CD4-positive, alpha-beta memory T cell (primary cell): ENCODE data around the gene PRDM16. TPM values are rescaled to one million over a fixed set of nuclear protein-coding genes. Genes with fewer than 3 reads are reported as not detected.

Source experiments
- CTCF ChIA-PET: fragments of 350-600 bp; sonication (Branson Sonifier 250); formaldehyde crosslinking; loops from one replicate; lab custom pipeline; 2021; ENCODE audit warnings: inconsistent platforms; ENCODE audit not compliant: partially characterized antibody; lab: Charles Lee
- POLR2A ChIA-PET: fragments of 350-600 bp; sonication (Branson Sonifier 250); formaldehyde crosslinking; loops from one replicate; lab custom pipeline; 2021; ENCODE audit not compliant: partially characterized antibody; lab: Charles Lee
- DNase-seq, 5 donors: peaks; one replicate each; pipeline versions ENCODE4 v3.0.0 to v3.0.0-alpha.2; 2020 to 2022; ENCODE audit warnings: mixed read lengths in 1 of 5
- H3K27ac ChIP-seq: one replicate; pipeline ENCODE4 v1.7.0; 2013; ENCODE audit warnings: low read depth, low read length
- H3K27me3 ChIP-seq: 2 replicates; pipeline ENCODE4 v1.7.0; 2013; ENCODE audit warnings: mild to moderate bottlenecking, low read length, moderate library complexity; ENCODE audit not compliant: insufficient read depth
- H3K36me3 ChIP-seq: 2 replicates; pipeline ENCODE4 v1.7.0; 2013; ENCODE audit warnings: mild to moderate bottlenecking, low read length, moderate library complexity; ENCODE audit not compliant: insufficient read depth
- H3K4me1 ChIP-seq: 2 replicates; pipeline ENCODE4 v1.7.0; 2013; ENCODE audit warnings: mild to moderate bottlenecking, low read length, moderate library complexity; ENCODE audit not compliant: insufficient read depth
- H3K4me3 ChIP-seq, 2 donors: one replicate each; pipeline ENCODE4 v1.7.0; 2013; ENCODE audit warnings: low read length in 2 of 2, mild to moderate bottlenecking in 1 of 2
- H3K9me3 ChIP-seq, 2 donors: one replicate each; pipeline ENCODE4 v1.7.0; 2013; ENCODE audit warnings: low read length in 2 of 2, control low read depth in 1 of 2; ENCODE audit not compliant: control insufficient read depth in 1 of 2
- H3K27ac Mint-ChIP-seq, 7 donors: one replicate each; pipeline ENCODE4 v1.8.0; 2020 to 2021; ENCODE audit warnings: mixed read lengths in 7 of 7, mild to moderate bottlenecking in 6 of 7, inconsistent platforms in 3 of 7, moderate library complexity in 3 of 7
- H3K27me3 Mint-ChIP-seq, 2 donors: one replicate each; pipeline ENCODE4 v1.8.0; 2020 to 2021; ENCODE audit warnings: mixed read lengths in 2 of 2
- H3K36me3 Mint-ChIP-seq, 2 donors: one replicate each; pipeline ENCODE4 v1.8.0; 2020 to 2021; ENCODE audit warnings: mixed read lengths in 2 of 2, inconsistent platforms in 1 of 2, mild to moderate bottlenecking in 1 of 2
- H3K4me1 Mint-ChIP-seq, 4 donors: one replicate each; pipeline ENCODE4 v1.8.0; 2020 to 2021; ENCODE audit warnings: mixed read lengths in 4 of 4, mild to moderate bottlenecking in 1 of 4
- H3K4me3 Mint-ChIP-seq, 8 donors: one replicate each; pipeline ENCODE4 v1.8.0; 2020 to 2021; ENCODE audit warnings: mixed read lengths in 8 of 8, mild to moderate bottlenecking in 7 of 8, moderate library complexity in 6 of 8, inconsistent platforms in 3 of 8
- H3K9me3 Mint-ChIP-seq, 8 donors: one replicate each; pipeline ENCODE4 v1.8.0; 2020 to 2021; ENCODE audit warnings: mixed read lengths in 8 of 8, mild to moderate bottlenecking in 5 of 8, inconsistent platforms in 3 of 8, moderate library complexity in 1 of 8
- intact Hi-C: fragments of 100-400 bp; cut with micrococcal nuclease; formaldehyde crosslinking; loops from one replicate; pipeline ENCODE4 v1.15.1; 2023
- polyA plus RNA-seq, 2 donors: library from polyadenylated mRNA; unstranded; fragments of 300-500 nt; fragmentation: Illumina TruSeq; gene quantifications; one replicate each; pipeline ENCODE4 v1.2.3, GENCODE V29; 2021
- total RNA-seq, 2 experiments: library from RNA; stranded (reverse); gene quantifications; one replicate each; pipeline ENCODE4 v1.2.3, GENCODE V29; 2021

The PRDM16 gene
- total and polyA plus RNA-seq, 4 experiments from 2014 or later = not detected

- POLR2A ChIA-PET = no interaction called here
- H3K4me3 ChIP-seq = no peak overlapping the region
- CTCF ChIA-PET = no interaction called here
Observed at GRCh38 chr1:3052501-3052900, 16.5 kb upstream of the PRDM16 start.

GRCh38 chr1:3053366-3053980 is 15.5 kb upstream of the PRDM16 start:
- Mint-ChIP-seq H3K4me1 (peaks cover 0 to 2% (median under 1%) of the 10 kb centered on the region in 4 donors), H3K27me3 (peaks cover 6 to 19% of the 10 kb centered on the region in 2 donors), H3K9me3 (peaks cover 0 to 5% (median 3%) of the 10 kb centered on the region in 8 donors), H3K4me3 (no peak overlapping the region), H3K27ac (peak overlapping the region in 1 of 7 donors; percentile 59), H3K36me3 (no peaks in the 10 kb centered on the region)
- ChIA-PET POLR2A (no interaction called here), CTCF (interaction anchor here (0.6 kb wide), 1 partner anchor 793 kb away, joined by 3 read pairs; no protein-coding TSS in a partner anchor)
- no peak overlapping the region for H3K4me3 ChIP-seq
- intact Hi-C loops = no loop called here
- H3K9me3 ChIP-seq = no peaks in the 10 kb centered on the region
- H3K36me3 ChIP-seq = no peaks in the 10 kb centered on the region
- no peak overlapping the region for H3K27ac ChIP-seq
- no peak for DNase-seq
- no peaks in the 10 kb centered on the region for H3K27me3 ChIP-seq
- H3K4me1 ChIP-seq = no peaks in the 10 kb centered on the region

More at GRCh38 chr1:3052501-3052900, 16.5 kb upstream of the PRDM16 start:
- DNase-seq = no peak
- peaks cover 6 to 21% of the 10 kb centered on the region in 2 donors for H3K27me3 Mint-ChIP-seq
- H3K4me3 Mint-ChIP-seq = no peak overlapping the region
- H3K27ac ChIP-seq = no peak overlapping the region
- H3K9me3 ChIP-seq = no peaks in the 10 kb centered on the region
- H3K36me3 Mint-ChIP-seq = no peaks in the 10 kb centered on the region
- H3K9me3 Mint-ChIP-seq = peaks cover 0 to 5% (median 3%) of the 10 kb centered on the region in 8 donors
- H3K4me1 Mint-ChIP-seq = peaks cover 0 to 2% (median under 1%) of the 10 kb centered on the region in 4 donors
- no peaks in the 10 kb centered on the region for H3K36me3 ChIP-seq
- no peaks in the 10 kb centered on the region for H3K4me1 ChIP-seq
- no peaks in the 10 kb centered on the region for H3K27me3 ChIP-seq
- H3K27ac Mint-ChIP-seq = no peak overlapping the region
- intact Hi-C loops = no loop called here

GRCh38 chr1:3053986-3054385 is 15.0 kb upstream of the PRDM16 start:
- Mint-ChIP-seq H3K27ac (peak overlapping the region in 1 of 7 donors; percentile 59), H3K4me3 (no peak overlapping the region), H3K36me3 (no peaks in the 10 kb centered on the region), H3K4me1 (peaks cover 0 to 2% (median under 1%) of the 10 kb centered on the region in 4 donors), H3K27me3 (peaks cover 6 to 14% of the 10 kb centered on the region in 2 donors), H3K9me3 (peaks cover 0 to 5% (median 3%) of the 10 kb centered on the region in 8 donors)
- ChIA-PET POLR2A (no interaction called here), CTCF (no interaction called here)
- intact Hi-C loops = no loop called here
- no peak overlapping the region for H3K27ac ChIP-seq
- no peak overlapping the region for H3K4me3 ChIP-seq
- DNase-seq = no peak
- H3K4me1 ChIP-seq = no peaks in the 10 kb centered on the region
- H3K36me3 ChIP-seq = no peaks in the 10 kb centered on the region
- H3K9me3 ChIP-seq = no peaks in the 10 kb centered on the region
- no peaks in the 10 kb centered on the region for H3K27me3 ChIP-seq

GRCh38 chr1:3054474-3054873 is 14.5 kb upstream of the PRDM16 start:
- Histone ChIP-seq H3K36me3 (no peaks in the 10 kb centered on the region), H3K27ac (no peak overlapping the region), H3K27me3 (no peaks in the 10 kb centered on the region), H3K9me3 (no peaks in the 10 kb centered on the region), H3K4me3 (no peak overlapping the region), H3K4me1 (no peaks in the 10 kb centered on the region)
- Mint-ChIP-seq H3K27me3 (peaks cover 6 to 14% of the 10 kb centered on the region in 2 donors), H3K9me3 (peaks cover 0 to 5% (median 3%) of the 10 kb centered on the region in 8 donors), H3K4me1 (peaks cover 0 to 2% (median under 1%) of the 10 kb centered on the region in 4 donors), H3K4me3 (no peak overlapping the region), H3K27ac (no peak overlapping the region), H3K36me3 (no peaks in the 10 kb centered on the region)
- POLR2A ChIA-PET = no interaction called here
- intact Hi-C loops = no loop called here
- CTCF ChIA-PET = no interaction called here
- DNase-seq = no peak

- Mint-ChIP-seq H3K4me1 (peaks cover 0 to 2% (median under 1%) of the 10 kb centered on the region in 4 donors), H3K9me3 (peaks cover 0 to 5% (median 2%) of the 10 kb centered on the region in 8 donors), H3K4me3 (no peak overlapping the region), H3K27me3 (peaks cover 6 to 13% of the 10 kb centered on the region in 2 donors), H3K27ac (no peak overlapping the region), H3K36me3 (no peaks in the 10 kb centered on the region)
- no peak for DNase-seq
- ChIA-PET CTCF (no interaction called here), POLR2A (no interaction called here)
- Histone ChIP-seq H3K27me3 (no peaks in the 10 kb centered on the region), H3K9me3 (no peaks in the 10 kb centered on the region), H3K27ac (no peak overlapping the region), H3K4me1 (no peaks in the 10 kb centered on the region), H3K36me3 (no peaks in the 10 kb centered on the region), H3K4me3 (no peak overlapping the region)
- intact Hi-C loops = no loop called here
Observed at GRCh38 chr1:3055051-3055450, 14.0 kb upstream of the PRDM16 start.

GRCh38 chr1:3056641-3057040 is 12.4 kb upstream of the PRDM16 start:
- Mint-ChIP-seq H3K4me1 (peaks cover 0 to 2% (median under 1%) of the 10 kb centered on the region in 4 donors), H3K36me3 (no peaks in the 10 kb centered on the region), H3K9me3 (peaks cover 0 to 5% (median 2%) of the 10 kb centered on the region in 8 donors), H3K4me3 (no peak overlapping the region), H3K27ac (no peak overlapping the region), H3K27me3 (peaks cover 6 to 12% of the 10 kb centered on the region in 2 donors)
- Histone ChIP-seq H3K36me3 (no peaks in the 10 kb centered on the region), H3K9me3 (no peaks in the 10 kb centered on the region), H3K4me3 (no peak overlapping the region), H3K4me1 (no peaks in the 10 kb centered on the region), H3K27ac (no peak overlapping the region), H3K27me3 (no peaks in the 10 kb centered on the region)
- ChIA-PET POLR2A (no interaction called here), CTCF (no interaction called here)
- DNase-seq = no peak
- intact Hi-C loops = no loop called here

- ChIA-PET POLR2A (no interaction called here), CTCF (no interaction called here)
- H3K4me1 Mint-ChIP-seq = no peaks in the 10 kb centered on the region
Observed at GRCh38 chr1:3058263-3059030, 10.6 kb upstream of the PRDM16 start.

More at GRCh38 chr1:3058263-3059030, 10.6 kb upstream of the PRDM16 start:
- no peaks in the 10 kb centered on the region for H3K9me3 Mint-ChIP-seq
- H3K4me3 Mint-ChIP-seq = no peak overlapping the region
- no peaks in the 10 kb centered on the region for H3K36me3 ChIP-seq
- H3K4me1 ChIP-seq = no peaks in the 10 kb centered on the region
- H3K27me3 ChIP-seq = no peaks in the 10 kb centered on the region
- no peaks in the 10 kb centered on the region for H3K9me3 ChIP-seq
- H3K27me3 Mint-ChIP-seq = peaks cover 1 to 2% of the 10 kb centered on the region in 2 donors
- no peak for DNase-seq
- H3K36me3 Mint-ChIP-seq = no peaks in the 10 kb centered on the region
- H3K4me3 ChIP-seq = no peak overlapping the region
- no peak overlapping the region for H3K27ac ChIP-seq
- no peak overlapping the region for H3K27ac Mint-ChIP-seq
- intact Hi-C loops = no loop called here
